HepG2 (cell line): ENCODE data around the gene PRXL2A. TPM values are rescaled to one million over a fixed set of nuclear protein-coding genes. Genes with fewer than 3 reads are reported as not detected.
A peak's percentile ranks its signal among the peaks of the same experiment; 100 is the strongest.

Experiments
- BORCS8-MEF2B ChIP-seq: sonication (generic); formaldehyde crosslinking; IDR thresholded peaks from 2 replicates; pipeline ENCODE4 v1.8.0; 2022; ENCODE audit warnings: mild to moderate bottlenecking, missing genetic modification reagents
- ELK4 ChIP-seq: sonication (generic); formaldehyde crosslinking; IDR thresholded peaks from 2 replicates; pipeline ENCODE4 v1.9.0; 2021; ENCODE audit warnings: missing genetic modification reagents, borderline replicate concordance
- FOSL2 ChIP-seq: sonication (generic); formaldehyde crosslinking; IDR thresholded peaks from 2 replicates; pipeline ENCODE4 v1.4.0; 2020; ENCODE audit warnings: missing genetic modification reagents
- GATAD2A ChIP-seq: IDR thresholded peaks from 2 replicates; pipeline ENCODE4 v1.6.1; 2016
- HNF4G ChIP-seq, 2 experiments: sonication (generic) in 1 of 2; formaldehyde crosslinking in 1 of 2; IDR thresholded peaks; 2 replicates each; pipeline versions ENCODE4 v1.4.0 to v1.6.1; 2011 to 2020; ENCODE audit warnings: borderline replicate concordance in 2 of 2, low read depth in 2 of 2, mild to moderate bottlenecking in 2 of 2, low read length in 1 of 2, missing genetic modification reagents in 1 of 2, moderate library complexity in 1 of 2
- HOMEZ ChIP-seq: IDR thresholded peaks from 2 replicates; pipeline ENCODE4 v1.6.1; 2016; ENCODE audit warnings: low read depth
- SNAPC2 ChIP-seq: sonication (generic); formaldehyde crosslinking; IDR thresholded peaks from 2 replicates; pipeline ENCODE4 v1.8.1; 2022; ENCODE audit warnings: mild to moderate bottlenecking, missing genetic modification reagents
- SOX13 ChIP-seq, 3 experiments: fragments of 450-650 bp in 1 of 3; sonication (generic) in 1 of 3; formaldehyde crosslinking in 1 of 3; IDR thresholded peaks in 2 of 3; conservative IDR thresholded peaks in 1 of 3; 2 replicates each; pipeline versions ENCODE4 v1.5.0 to v1.6.1; 2016 to 2020; ENCODE audit warnings: antibody characterized with exemption in 1 of 3, mild to moderate bottlenecking in 1 of 3, missing compliant biosample characterization in 1 of 3, missing genetic modification reagents in 1 of 3, moderate library complexity in 1 of 3
- SPEN ChIP-seq: sonication (generic); formaldehyde crosslinking; IDR thresholded peaks from 2 replicates; pipeline ENCODE4 v1.5.1; 2020; ENCODE audit warnings: low read depth, mild to moderate bottlenecking, missing genetic modification reagents
- ZBTB25 ChIP-seq: IDR thresholded peaks from 2 replicates; pipeline ENCODE4 v1.6.1; 2018; ENCODE audit warnings: missing genetic modification reagents
- ZNF263 ChIP-seq: sonication (generic); formaldehyde crosslinking; IDR thresholded peaks from 2 replicates; pipeline ENCODE4 v1.4.0; 2020; ENCODE audit warnings: missing genetic modification reagents
- ZNF670 ChIP-seq: sonication (generic); formaldehyde crosslinking; IDR thresholded peaks from 2 replicates; pipeline ENCODE4 v1.8.0; 2022; ENCODE audit warnings: mild to moderate bottlenecking, missing genetic modification reagents, borderline replicate concordance
- ZNF710 ChIP-seq: sonication (generic); formaldehyde crosslinking; IDR thresholded peaks from 2 replicates; pipeline ENCODE4 v1.5.0; 2020; ENCODE audit warnings: mild to moderate bottlenecking, missing genetic modification reagents, borderline replicate concordance
- polyA plus RNA-seq, 8 experiments: library from polyadenylated mRNA; depleted of rRNA in 3 of 8; stranded (reverse) in 7 of 8; unstranded in 1 of 8; fragments of >200 nt; fragmentation: Illumina TruSeq in 4 of 8; extraction: Trizol in 4 of 8; gene quantifications; 2 replicates each; pipeline versions ENCODE4 v1.2.1 to v1.2.3, GENCODE V29; 2011 to 2016; ENCODE audit warnings: low read depth in 4 of 8, missing spikeins in 1 of 8, mixed read lengths in 1 of 8; ENCODE audit not compliant: insufficient read depth in 1 of 8
- total RNA-seq, 5 experiments: library from RNA; depleted of rRNA; stranded (reverse); fragments of >200 nt; fragmentation: Illumina TruSeq; extraction: Trizol; gene quantifications; 2 replicates each; pipeline ENCODE4 v1.2.3, GENCODE V29; 2016; ENCODE audit warnings: low read depth in 1 of 5
- TF ChIP-seq, protein P1 (sequence below): sonication (generic); formaldehyde crosslinking; IDR thresholded peaks from 2 replicates; pipeline ENCODE4 v1.5.0; 2020; ENCODE audit warnings: missing genetic modification reagents, mild to moderate bottlenecking, borderline replicate concordance
- TF ChIP-seq, protein P2 (sequence below): sonication (generic); formaldehyde crosslinking; IDR thresholded peaks from 2 replicates; pipeline ENCODE4 v1.4.0; 2020; ENCODE audit warnings: mild to moderate bottlenecking, missing genetic modification reagents

Gene PRXL2A
- total and polyA plus RNA-seq, 2 of the 13 experiments (the other 11 are each of a cell fraction or from before 2014, with no cell fraction given), result 43.9 to 79.9 TPM

DNA sequence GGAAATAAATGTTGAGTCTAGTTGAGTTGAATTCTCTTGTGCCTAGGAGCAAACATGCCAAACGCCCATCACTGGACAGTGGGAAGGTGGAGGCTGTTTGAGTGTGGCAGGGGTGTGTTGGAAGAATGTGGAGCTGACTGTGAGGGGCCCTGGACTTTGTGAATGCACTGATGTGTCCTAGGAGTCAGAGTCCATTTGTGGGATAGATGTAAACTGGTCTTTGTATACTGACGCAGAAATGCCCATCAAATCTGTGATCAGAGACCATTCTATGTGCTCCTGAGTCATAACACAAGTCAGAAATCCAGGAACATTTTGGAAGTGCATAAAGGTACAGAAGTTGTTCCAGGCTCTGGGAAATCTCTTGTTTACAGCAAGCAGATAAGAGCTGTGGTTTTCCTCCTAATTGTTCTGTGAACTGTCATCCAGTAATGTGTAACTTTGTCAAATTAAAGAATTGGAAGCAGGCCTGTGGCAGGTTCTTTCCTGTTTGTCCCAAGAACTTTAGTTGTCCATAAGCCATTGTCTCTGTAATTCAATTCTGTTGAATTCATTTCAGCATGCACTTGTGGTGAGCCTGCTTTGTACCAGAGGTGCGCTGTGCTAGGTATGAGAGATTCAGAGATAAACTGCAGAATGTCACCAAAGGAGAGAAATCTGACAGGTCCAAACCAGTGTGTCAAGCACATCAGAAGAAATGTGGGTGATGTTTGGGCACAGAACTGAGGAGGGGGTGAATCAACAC is 7.6 kb downstream of the PRXL2A start (continued):
- TF ChIP-seq, protein P1, sequence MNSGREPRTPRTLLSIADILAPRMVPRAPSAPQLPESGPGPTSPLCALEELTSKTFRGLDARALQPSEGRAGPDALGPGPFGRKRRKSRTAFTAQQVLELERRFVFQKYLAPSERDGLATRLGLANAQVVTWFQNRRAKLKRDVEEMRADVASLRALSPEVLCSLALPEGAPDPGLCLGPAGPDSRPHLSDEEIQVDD (CRISPR knock-in tag), result no peak
- TF ChIP-seq GATAD2A (CRISPR knock-in tag), result peak; percentile 56; the same call in 1 of the 2 replicates
- TF ChIP-seq SNAPC2, result peak; percentile 58; the same call in 1 of the 2 replicates
- TF ChIP-seq HNF4G (IDR thresholded peaks at IDR 0.05; ENCODE audit: borderline replicate concordance, low read depth, low read length), result peak; percentile 87
- TF ChIP-seq HNF4G (CRISPR knock-in tag; IDR thresholded peaks at IDR 0.05; ENCODE audit: borderline replicate concordance, low read depth), result peak; percentile 87
- TF ChIP-seq ELK4 (CRISPR knock-in tag), result no peak
- TF ChIP-seq ZBTB25 (CRISPR knock-in tag), result no peak
- TF ChIP-seq ZNF263 (CRISPR knock-in tag), result peak; percentile 22; the same call in 1 of the 2 replicates
- TF ChIP-seq SPEN (CRISPR knock-in tag), result peak; percentile 43; the same call in 1 of the 2 replicates
- peak; percentile 42 for TF ChIP-seq FOSL2 (CRISPR knock-in tag)
- no peak for TF ChIP-seq BORCS8-MEF2B (CRISPR knock-in tag)
- TF ChIP-seq SOX13 (IDR thresholded peaks at IDR 0.05), result no peak
- peak in 1 of 2 experiments; percentile 43; a peak in 1 of 4 replicates for TF ChIP-seq SOX13 (CRISPR knock-in tag; conservative IDR thresholded peaks at IDR 0.05 in 1 of 2, IDR thresholded peaks at IDR 0.05 in 1 of 2)
- TF ChIP-seq, protein P2, sequence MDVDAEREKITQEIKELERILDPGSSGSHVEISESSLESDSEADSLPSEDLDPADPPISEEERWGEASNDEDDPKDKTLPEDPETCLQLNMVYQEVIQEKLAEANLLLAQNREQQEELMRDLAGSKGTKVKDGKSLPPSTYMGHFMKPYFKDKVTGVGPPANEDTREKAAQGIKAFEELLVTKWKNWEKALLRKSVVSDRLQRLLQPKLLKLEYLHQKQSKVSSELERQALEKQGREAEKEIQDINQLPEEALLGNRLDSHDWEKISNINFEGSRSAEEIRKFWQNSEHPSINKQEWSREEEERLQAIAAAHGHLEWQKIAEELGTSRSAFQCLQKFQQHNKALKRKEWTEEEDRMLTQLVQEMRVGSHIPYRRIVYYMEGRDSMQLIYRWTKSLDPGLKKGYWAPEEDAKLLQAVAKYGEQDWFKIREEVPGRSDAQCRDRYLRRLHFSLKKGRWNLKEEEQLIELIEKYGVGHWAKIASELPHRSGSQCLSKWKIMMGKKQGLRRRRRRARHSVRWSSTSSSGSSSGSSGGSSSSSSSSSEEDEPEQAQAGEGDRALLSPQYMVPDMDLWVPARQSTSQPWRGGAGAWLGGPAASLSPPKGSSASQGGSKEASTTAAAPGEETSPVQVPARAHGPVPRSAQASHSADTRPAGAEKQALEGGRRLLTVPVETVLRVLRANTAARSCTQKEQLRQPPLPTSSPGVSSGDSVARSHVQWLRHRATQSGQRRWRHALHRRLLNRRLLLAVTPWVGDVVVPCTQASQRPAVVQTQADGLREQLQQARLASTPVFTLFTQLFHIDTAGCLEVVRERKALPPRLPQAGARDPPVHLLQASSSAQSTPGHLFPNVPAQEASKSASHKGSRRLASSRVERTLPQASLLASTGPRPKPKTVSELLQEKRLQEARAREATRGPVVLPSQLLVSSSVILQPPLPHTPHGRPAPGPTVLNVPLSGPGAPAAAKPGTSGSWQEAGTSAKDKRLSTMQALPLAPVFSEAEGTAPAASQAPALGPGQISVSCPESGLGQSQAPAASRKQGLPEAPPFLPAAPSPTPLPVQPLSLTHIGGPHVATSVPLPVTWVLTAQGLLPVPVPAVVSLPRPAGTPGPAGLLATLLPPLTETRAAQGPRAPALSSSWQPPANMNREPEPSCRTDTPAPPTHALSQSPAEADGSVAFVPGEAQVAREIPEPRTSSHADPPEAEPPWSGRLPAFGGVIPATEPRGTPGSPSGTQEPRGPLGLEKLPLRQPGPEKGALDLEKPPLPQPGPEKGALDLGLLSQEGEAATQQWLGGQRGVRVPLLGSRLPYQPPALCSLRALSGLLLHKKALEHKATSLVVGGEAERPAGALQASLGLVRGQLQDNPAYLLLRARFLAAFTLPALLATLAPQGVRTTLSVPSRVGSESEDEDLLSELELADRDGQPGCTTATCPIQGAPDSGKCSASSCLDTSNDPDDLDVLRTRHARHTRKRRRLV (CRISPR knock-in tag), result 0 out of 2 replicates have a peak, but pooled peaks have one; percentile 35
- TF ChIP-seq ZNF670 (CRISPR knock-in tag), result no peak
- peak; percentile 76; the same call in 1 of the 2 replicates for TF ChIP-seq HOMEZ (CRISPR knock-in tag)
- TF ChIP-seq ZNF710 (CRISPR knock-in tag), result peak; percentile 62; the same call in 1 of the 2 replicates
